Omental fat pad (tissue), 4 donors: ENCODE data around the gene HS6ST1. TPM values are rescaled to one million over a fixed set of nuclear protein-coding genes. Genes with fewer than 3 reads are reported as not detected.
"Not testable (repeated sequence)": the region's sequence is repeated elsewhere in the genome, so short reads cannot be mapped to it uniquely, and the experiment has no call there.

Source experiments
- ATAC-seq: fragments of 150-250 bp; one replicate; pipeline ENCODE4 v1.9.1; 2016; ENCODE audit warnings: mild to moderate bottlenecking, moderate library complexity; ENCODE audit not compliant: low FRiP score
- DNase-seq: peaks from one replicate; pipeline ENCODE4 v3.0.0-alpha.2; 2019; ENCODE audit warnings: low spot score
- CTCF ChIP-seq, 3 donors: fragments of 450-650 bp; IDR thresholded peaks; one replicate each; pipeline ENCODE4 v1.5.1; 2016 to 2017; ENCODE audit warnings: antibody characterized with exemption in 3 of 3, mild to moderate bottlenecking in 3 of 3, moderate library complexity in 2 of 3
- total RNA-seq, 4 donors: library from RNA; depleted of rRNA; stranded (reverse); fragments of >200 nt; gene quantifications; one replicate each; pipeline ENCODE4 v1.1.0, GENCODE V29; 2016

Gene HS6ST1
- total RNA-seq, 4 donors from 2014 or later: 17.8 to 28.9 (median 24.3) TPM

- DNase-seq (no peak), ATAC-seq (no peak)
- no peak for TF ChIP-seq CTCF (IDR thresholded peaks at IDR 0.05)
Observed at GRCh38 chr2:128320906-128321771, 2.5 kb upstream of the HS6ST1 start.

GRCh38 chr2:128320192-128320905 lies 1.7 kb upstream of the HS6ST1 start:
- no peak for TF ChIP-seq CTCF (IDR thresholded peaks at IDR 0.05)
- no peak for DNase-seq
- no peak for ATAC-seq

- DNase-seq (no peak), ATAC-seq (no peak)
- TF ChIP-seq CTCF (IDR thresholded peaks at IDR 0.05): no peak
Observed at GRCh38 chr2:128319631-128320191, 1.0 kb upstream of the HS6ST1 start.

- not testable (repeated sequence) for DNase-seq, ATAC-seq
Observed at GRCh38 chr2:128318245-128318644, 423 bp downstream of the HS6ST1 start.

GRCh38 chr2:128317899-128318225 lies 806 bp downstream of the HS6ST1 start:
- not testable (repeated sequence) for ATAC-seq, DNase-seq

GRCh38 chr2:128317181-128317898 lies 1.3 kb downstream of the HS6ST1 start:
- DNase-seq (no peak), ATAC-seq (no peak)

GRCh38 chr2:128316777-128317180 lies 1.9 kb downstream of the HS6ST1 start:
- DNase-seq (no peak), ATAC-seq (no peak)
- no peak for TF ChIP-seq CTCF (IDR thresholded peaks at IDR 0.05)

More at GRCh38 chr2:128317181-128317898, 1.3 kb downstream of the HS6ST1 start:
- TF ChIP-seq CTCF (IDR thresholded peaks at IDR 0.05): no peak
